Measurements from ENCODE around the gene NKIRAS2.

NKIRAS2 gene

DNA sequence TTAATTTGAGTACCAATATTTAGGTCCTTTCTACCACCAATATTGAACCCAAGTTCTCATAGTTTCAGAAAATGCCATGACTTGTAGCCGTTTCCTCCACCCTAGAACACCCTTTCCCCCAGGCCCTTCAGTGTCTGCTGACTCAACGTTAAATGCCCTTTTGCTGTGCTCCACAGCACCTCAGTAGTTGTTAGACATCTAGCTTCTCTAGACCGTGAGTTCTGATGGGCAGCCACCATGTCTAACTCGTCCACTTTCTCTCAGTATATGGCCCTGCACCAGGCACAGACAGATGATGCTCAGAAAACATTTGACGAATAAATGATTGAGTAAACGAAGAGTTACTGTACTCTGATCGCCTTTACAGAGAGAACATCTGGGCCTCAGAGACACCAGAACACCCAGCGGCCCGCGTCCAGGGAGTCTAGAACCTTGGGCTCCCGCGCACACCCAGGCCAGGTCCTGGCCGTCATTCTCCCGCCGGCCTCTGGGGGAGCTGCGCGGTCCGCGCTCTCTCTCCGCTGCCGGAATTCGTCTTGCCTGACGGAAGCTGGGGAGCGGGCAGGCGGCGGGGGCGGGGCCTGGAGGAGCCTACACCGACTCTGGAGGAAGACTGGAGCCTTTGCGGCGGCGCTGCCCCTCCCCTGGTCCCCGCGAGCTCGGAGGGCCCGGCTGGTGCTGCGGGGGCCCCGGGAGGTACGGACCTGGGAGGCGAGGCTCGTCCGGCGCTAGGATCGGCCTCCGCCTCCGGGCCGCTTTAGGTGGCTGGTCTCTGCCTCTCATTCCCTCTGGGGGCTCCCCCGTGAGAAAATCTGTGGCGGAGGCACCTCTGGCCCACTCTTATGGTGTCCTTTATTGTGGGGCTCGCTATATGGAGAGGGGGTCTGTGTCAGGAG is at the start of gene NKIRAS2:
Gene NKIRAS2, plus strand, starts transcription at position 582 of the 896 bp plus-strand sequence. CDS start 1,488 bp downstream, outside the sequence.
- peak; percentile 93 for DNase-seq (ENCODE audit: low read depth)
- peak within 1 kb of the TSS; percentile 91 for H3K4me3 ChIP-seq (ENCODE audit: low read depth, low read length)
- peak; percentile 83 for TF ChIP-seq CTCF (conservative IDR thresholded peaks at IDR 0.05; ENCODE audit: low read depth, low read length)

GRCh38 chr17:41970901-41971331 is 49.0 kb upstream of the NKIRAS2 start:
- no peak for DNase-seq (ENCODE audit: low read depth)
- no peak for TF ChIP-seq CTCF (conservative IDR thresholded peaks at IDR 0.05; ENCODE audit: low read depth, low read length)

GRCh38 chr17:41971721-41972523 is 48.0 kb upstream of the NKIRAS2 start:
- no peak overlapping the region for H3K4me3 ChIP-seq (ENCODE audit: low read depth, low read length)

More at GRCh38 chr17:41970901-41971331, 49.0 kb upstream of the NKIRAS2 start:
- H3K4me3 ChIP-seq (ENCODE audit: low read depth, low read length) = no peak overlapping the region

GRCh38 chr17:41972571-41973407 is 47.1 kb upstream of the NKIRAS2 start:
- no peak for TF ChIP-seq CTCF (conservative IDR thresholded peaks at IDR 0.05; ENCODE audit: low read depth, low read length)
- no peak overlapping the region for H3K4me3 ChIP-seq (ENCODE audit: low read depth, low read length)
- peak; percentile 56 for DNase-seq (ENCODE audit: low read depth)

More at GRCh38 chr17:41971721-41972523, 48.0 kb upstream of the NKIRAS2 start:
- TF ChIP-seq CTCF (conservative IDR thresholded peaks at IDR 0.05; ENCODE audit: low read depth, low read length) = no peak
- no peak for DNase-seq (ENCODE audit: low read depth)

DNA sequence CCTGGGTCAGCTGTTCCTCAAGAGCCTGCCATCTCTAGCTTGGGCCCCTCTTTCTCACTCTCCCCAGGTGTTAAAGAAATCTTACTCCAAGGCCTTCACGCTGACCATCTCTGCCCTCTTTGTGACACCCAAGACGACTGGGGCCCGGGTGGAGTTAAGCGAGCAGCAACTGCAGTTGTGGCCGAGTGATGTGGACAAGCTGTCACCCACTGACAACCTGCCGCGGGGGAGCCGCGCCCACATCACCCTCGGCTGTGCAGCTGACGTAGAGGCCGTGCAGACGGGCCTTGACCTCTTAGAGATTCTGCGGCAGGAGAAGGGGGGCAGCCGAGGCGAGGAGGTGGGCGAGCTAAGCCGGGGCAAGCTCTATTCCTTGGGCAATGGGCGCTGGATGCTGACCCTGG is 46.5 kb upstream of the NKIRAS2 start:
- no peak overlapping the region for H3K4me3 ChIP-seq (ENCODE audit: low read depth, low read length)
- no peak for TF ChIP-seq CTCF (conservative IDR thresholded peaks at IDR 0.05; ENCODE audit: low read depth, low read length)
- no peak for DNase-seq (ENCODE audit: low read depth)

DNA sequence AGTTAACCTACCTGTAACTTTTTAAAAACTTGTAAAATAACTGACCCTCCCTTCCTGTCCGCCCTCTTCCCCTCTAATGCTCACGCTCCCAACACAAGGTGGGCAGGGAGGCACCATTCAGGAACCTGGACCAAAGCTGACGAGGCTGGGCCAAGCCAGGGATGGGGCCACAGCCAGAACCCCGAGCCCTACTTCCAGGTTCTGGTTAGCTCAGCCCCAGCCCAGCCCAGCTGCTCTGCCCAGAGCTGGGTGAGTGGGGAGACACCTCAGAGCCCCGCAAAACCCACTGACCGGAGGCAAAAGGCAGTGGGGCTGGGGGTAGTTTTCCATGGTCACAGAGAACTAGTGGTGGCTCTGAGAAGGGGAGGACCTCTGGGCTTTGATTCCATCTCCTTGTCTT is 45.9 kb upstream of the NKIRAS2 start:
- no peak for DNase-seq (ENCODE audit: low read depth)
- no peak for TF ChIP-seq CTCF (conservative IDR thresholded peaks at IDR 0.05; ENCODE audit: low read depth, low read length)
- H3K4me3 ChIP-seq (ENCODE audit: low read depth, low read length) = no peak overlapping the region
